ENCODE measurements around the gene AXIN1. TPM values are rescaled to one million over a fixed set of nuclear protein-coding genes. Genes with fewer than 3 reads are reported as not detected.

The AXIN1 gene
- polyA plus RNA-seq, 2 of the 4 experiments (the other 2 are of a cell fraction) = 8.7 to 19.3 TPM

DNA sequence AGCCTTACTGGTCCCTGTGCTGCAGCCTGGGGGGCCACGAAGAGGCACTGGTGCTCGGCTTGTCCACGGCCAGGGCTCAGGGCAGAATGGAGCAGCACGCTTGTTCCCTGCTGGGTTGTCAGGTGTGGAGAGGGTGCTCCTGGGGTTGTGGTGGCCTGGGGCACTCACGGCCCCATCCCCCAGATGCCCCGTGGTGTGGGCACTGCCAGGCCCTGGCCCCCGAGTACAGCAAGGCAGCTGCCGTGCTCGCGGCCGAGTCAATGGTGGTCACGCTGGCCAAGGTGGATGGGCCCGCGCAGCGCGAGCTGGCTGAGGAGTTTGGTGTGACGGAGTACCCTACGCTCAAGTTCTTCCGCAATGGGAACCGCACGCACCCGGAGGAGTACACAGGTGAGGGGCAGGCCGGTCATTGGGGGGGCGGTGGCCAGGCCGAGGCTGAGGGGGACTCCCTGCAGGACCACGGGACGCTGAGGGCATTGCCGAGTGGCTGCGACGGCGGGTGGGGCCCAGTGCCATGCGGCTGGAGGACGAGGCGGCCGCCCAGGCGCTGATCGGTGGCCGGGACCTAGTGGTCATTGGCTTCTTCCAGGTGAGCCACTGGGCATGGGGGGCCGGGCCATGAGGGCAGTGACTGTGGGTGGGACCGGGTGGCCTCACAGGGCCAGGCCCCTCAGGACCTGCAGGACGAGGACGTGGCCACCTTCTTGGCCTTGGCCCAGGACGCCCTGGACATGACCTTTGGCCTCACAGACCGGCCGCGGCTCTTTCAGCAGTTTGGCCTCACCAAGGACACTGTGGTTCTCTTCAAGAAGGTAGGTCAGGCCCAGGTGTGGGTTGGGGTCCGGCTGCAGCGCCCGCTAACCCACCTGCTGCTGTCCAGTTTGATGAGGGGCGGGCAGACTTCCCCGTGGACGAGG lies 68.1 kb downstream of the AXIN1 start:
- no peak overlapping the region for H3K4me3 ChIP-seq
- no peak for DNase-seq (ENCODE audit: low read depth in 1 of 2, low spot score in 1 of 2)
- H3K27ac ChIP-seq = no peak overlapping the region
- POLR2A ChIA-PET = no interaction called here
- H3K9me3 ChIP-seq = no peaks in the 10 kb centered on the region
- H3K4me2 ChIP-seq = no peak overlapping the region
- peaks cover 8% of the 10 kb centered on the region; the same call in 1 of the 3 replicates for H3K4me1 ChIP-seq
- no peak for ATAC-seq
- WGBS (ENCODE audit: missing lambda C conversion rate) = 95% methylated on average over 45 of the region's 52 CpGs
- TF ChIP-seq CHD2 (IDR thresholded peaks at IDR 0.05; ENCODE audit: low read length, partially characterized antibody) (no peak), EHF (CRISPR knock-in tag; IDR thresholded peaks at IDR 0.05) (no peak), GATA3 (IDR thresholded peaks at IDR 0.05; ENCODE audit: borderline replicate concordance) (no peak), RAD21 (conservative IDR thresholded peaks at IDR 0.05 in 1 of 2, IDR thresholded peaks at IDR 0.05 in 1 of 2) (no peak), KDM5A (IDR thresholded peaks at IDR 0.05) (no peak), CEBPB (IDR thresholded peaks at IDR 0.05) (no peak), HDAC2 (IDR thresholded peaks at IDR 0.05) (no peak), POLR2A (IDR thresholded peaks at IDR 0.05; ENCODE audit: low read length) (no peak), MAFK (IDR thresholded peaks at IDR 0.05; ENCODE audit: partially characterized antibody) (no peak), REST (IDR thresholded peaks at IDR 0.05) (no peak), NFE2L2 (conservative IDR thresholded peaks at IDR 0.05; ENCODE audit: low read length) (no peak), CBX2 (IDR thresholded peaks at IDR 0.05; ENCODE audit: borderline replicate concordance, low read depth) (no peak), KDM1A (IDR thresholded peaks at IDR 0.05; ENCODE audit: low read depth) (no peak)
- FAIRE-seq = no peak
- CTCF ChIA-PET = no interaction called here

DNA sequence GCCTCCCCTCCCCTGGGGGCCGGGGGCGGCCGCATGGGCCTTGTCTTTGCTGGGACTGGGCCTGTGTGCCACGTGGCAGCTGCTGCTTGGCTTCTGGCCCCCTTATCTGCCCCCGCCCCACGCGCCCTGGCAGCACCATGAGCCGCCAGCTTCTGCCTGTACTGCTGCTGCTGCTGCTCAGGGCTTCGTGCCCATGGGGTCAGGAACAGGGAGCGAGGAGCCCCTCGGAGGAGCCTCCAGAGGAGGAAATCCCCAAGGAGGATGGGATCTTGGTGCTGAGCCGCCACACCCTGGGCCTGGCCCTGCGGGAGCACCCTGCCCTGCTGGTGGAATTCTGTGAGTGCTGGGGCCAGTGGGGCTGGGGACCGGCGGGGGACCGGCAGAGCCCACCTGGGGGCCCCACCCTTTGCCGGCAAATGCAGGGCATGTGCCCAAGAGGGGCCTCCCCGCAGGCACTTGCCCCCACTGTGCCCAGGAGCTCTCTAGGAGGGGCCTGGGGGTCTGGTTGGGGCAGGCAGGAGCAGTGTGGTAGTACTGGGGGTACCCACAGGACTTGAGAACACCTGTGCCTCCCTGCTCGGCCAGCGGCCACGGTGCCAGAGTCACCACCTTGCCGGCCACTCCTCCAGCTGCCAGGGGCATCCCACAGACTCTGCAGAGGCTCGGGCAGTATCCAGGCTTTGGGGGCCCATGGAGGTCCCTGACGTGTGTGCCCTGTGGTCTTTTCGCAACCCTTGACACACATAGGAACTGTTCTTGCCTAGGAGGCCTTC lies 69.3 kb downstream of the AXIN1 start, which contains the start of gene PDIA2:
PDIA2 (plus strand) TSS at position 132 of the 773 bp plus-strand sequence; CDS start at position 138, 6 bp downstream.
- FAIRE-seq = no peak
- no peak for TF ChIP-seq TFCP2L1 (CRISPR knock-in tag; IDR thresholded peaks at IDR 0.05)
- no peak within 1 kb of the TSS for H3K27ac ChIP-seq
- H3K4me1 ChIP-seq = peaks cover 8% of the 10 kb centered on the region; the same call in 1 of the 3 replicates
- whole genome bisulfite sequencing (ENCODE audit: missing lambda C conversion rate) = 84% methylated on average over 9 of the region's 25 CpGs
- no peaks in the 10 kb centered on the region for H3K9me3 ChIP-seq
- no peak for DNase-seq (ENCODE audit: low read depth in 1 of 2, low spot score in 1 of 2)
- CTCF ChIA-PET = no interaction called here
- no peak within 1 kb of the TSS for H3K4me2 ChIP-seq
- ATAC-seq = peak in 1 of 2 experiments; percentile 6; a peak in 2 of 6 replicates
- no peak within 1 kb of the TSS for H3K4me3 ChIP-seq
- POLR2A ChIA-PET = no interaction called here

- FAIRE-seq = no peak
- H3K4me3 ChIP-seq = no peak overlapping the region
- 86% methylated on average over 19 of the region's 22 CpGs for WGBS (ENCODE audit: missing lambda C conversion rate)
- TF ChIP-seq, protein P1, sequence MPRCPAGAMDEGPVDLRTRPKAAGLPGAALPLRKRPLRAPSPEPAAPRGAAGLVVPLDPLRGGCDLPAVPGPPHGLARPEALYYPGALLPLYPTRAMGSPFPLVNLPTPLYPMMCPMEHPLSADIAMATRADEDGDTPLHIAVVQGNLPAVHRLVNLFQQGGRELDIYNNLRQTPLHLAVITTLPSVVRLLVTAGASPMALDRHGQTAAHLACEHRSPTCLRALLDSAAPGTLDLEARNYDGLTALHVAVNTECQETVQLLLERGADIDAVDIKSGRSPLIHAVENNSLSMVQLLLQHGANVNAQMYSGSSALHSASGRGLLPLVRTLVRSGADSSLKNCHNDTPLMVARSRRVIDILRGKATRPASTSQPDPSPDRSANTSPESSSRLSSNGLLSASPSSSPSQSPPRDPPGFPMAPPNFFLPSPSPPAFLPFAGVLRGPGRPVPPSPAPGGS (IDR thresholded peaks at IDR 0.05) = no peak
- no peak for TF ChIP-seq PBX3 (IDR thresholded peaks at IDR 0.05)
- no peak for TF ChIP-seq HDAC2 (IDR thresholded peaks at IDR 0.05)
- TF ChIP-seq RFX5 (IDR thresholded peaks at IDR 0.05) = no peak
- no peak for ATAC-seq
- H3K4me2 ChIP-seq = no peak overlapping the region
- no peak overlapping the region for H3K27ac ChIP-seq
- H3K9me3 ChIP-seq = no peaks in the 10 kb centered on the region
- ChIA-PET CTCF (no interaction called here), POLR2A (no interaction called here)
- peaks cover 8% of the 10 kb centered on the region; the same call in 1 of the 3 replicates for H3K4me1 ChIP-seq
- no peak for DNase-seq (ENCODE audit: low read depth in 1 of 2, low spot score in 1 of 2)
Measured at GRCh38 chr16:282491-282890, 70.0 kb downstream of the AXIN1 start.
